Activated T-cell treated with anti-CD3 and anti-CD28 coated beads, Interleukin-2, amount 50 U/mL, for 48 hours (primary cell): ENCODE data around the gene NTN1.
"Not testable (repeated sequence)": the region's sequence is repeated elsewhere in the genome, so short reads cannot be mapped to it uniquely, and the experiment has no call there.

Experiments used
- DNase-seq, 2 experiments: peaks; one replicate each; pipeline ENCODE4 v3.0.0-alpha.2; 2020

The NTN1 gene

GRCh38 chr17:9256361-9256750 lies 235.0 kb downstream of the NTN1 start:
- no peak for DNase-seq

- no peak for DNase-seq
Measured at GRCh38 chr17:9256751-9257629, 235.7 kb downstream of the NTN1 start.

- not testable (repeated sequence) for DNase-seq
Measured at GRCh38 chr17:9257630-9257965, 236.3 kb downstream of the NTN1 start.

- DNase-seq, result no peak
Measured at GRCh38 chr17:9258115-9259015, 237.1 kb downstream of the NTN1 start.

GRCh38 chr17:9259419-9259818 lies 238.1 kb downstream of the NTN1 start:
- no peak for DNase-seq

- no peak for DNase-seq
Measured at GRCh38 chr17:9261081-9262012, 240.0 kb downstream of the NTN1 start.

GRCh38 chr17:9266031-9266680 lies 244.8 kb downstream of the NTN1 start:
- DNase-seq, result no peak

- no peak for DNase-seq
Measured at GRCh38 chr17:9266697-9267117, 245.4 kb downstream of the NTN1 start.

GRCh38 chr17:9268546-9268945 lies 247.2 kb downstream of the NTN1 start:
- DNase-seq, result no peak

- no peak for DNase-seq
Measured at GRCh38 chr17:9269350-9270035, 248.2 kb downstream of the NTN1 start.

- DNase-seq, result no peak
Measured at GRCh38 chr17:9270921-9271320, 249.6 kb downstream of the NTN1 start.

GRCh38 chr17:9271989-9272388 lies 250.7 kb downstream of the NTN1 start:
- DNase-seq, result no peak

GRCh38 chr17:9272501-9273200 lies 251.3 kb downstream of the NTN1 start:
- no peak for DNase-seq

GRCh38 chr17:9273428-9274391 lies 252.4 kb downstream of the NTN1 start:
- peak; percentile 58 to 61 for DNase-seq

GRCh38 chr17:9274973-9275372 lies 253.7 kb downstream of the NTN1 start:
- DNase-seq, result no peak

GRCh38 chr17:9279893-9280292 lies 258.6 kb downstream of the NTN1 start:
- DNase-seq, result no peak

- DNase-seq, result no peak
Measured at GRCh38 chr17:9283909-9284308, 262.6 kb downstream of the NTN1 start.

- DNase-seq, result no peak
Measured at GRCh38 chr17:9284884-9285283, 263.6 kb downstream of the NTN1 start.

GRCh38 chr17:9285602-9286427 lies 264.5 kb downstream of the NTN1 start:
- no peak for DNase-seq
